ENCODE results near the gene PARD6B.

The PARD6B gene

DNA sequence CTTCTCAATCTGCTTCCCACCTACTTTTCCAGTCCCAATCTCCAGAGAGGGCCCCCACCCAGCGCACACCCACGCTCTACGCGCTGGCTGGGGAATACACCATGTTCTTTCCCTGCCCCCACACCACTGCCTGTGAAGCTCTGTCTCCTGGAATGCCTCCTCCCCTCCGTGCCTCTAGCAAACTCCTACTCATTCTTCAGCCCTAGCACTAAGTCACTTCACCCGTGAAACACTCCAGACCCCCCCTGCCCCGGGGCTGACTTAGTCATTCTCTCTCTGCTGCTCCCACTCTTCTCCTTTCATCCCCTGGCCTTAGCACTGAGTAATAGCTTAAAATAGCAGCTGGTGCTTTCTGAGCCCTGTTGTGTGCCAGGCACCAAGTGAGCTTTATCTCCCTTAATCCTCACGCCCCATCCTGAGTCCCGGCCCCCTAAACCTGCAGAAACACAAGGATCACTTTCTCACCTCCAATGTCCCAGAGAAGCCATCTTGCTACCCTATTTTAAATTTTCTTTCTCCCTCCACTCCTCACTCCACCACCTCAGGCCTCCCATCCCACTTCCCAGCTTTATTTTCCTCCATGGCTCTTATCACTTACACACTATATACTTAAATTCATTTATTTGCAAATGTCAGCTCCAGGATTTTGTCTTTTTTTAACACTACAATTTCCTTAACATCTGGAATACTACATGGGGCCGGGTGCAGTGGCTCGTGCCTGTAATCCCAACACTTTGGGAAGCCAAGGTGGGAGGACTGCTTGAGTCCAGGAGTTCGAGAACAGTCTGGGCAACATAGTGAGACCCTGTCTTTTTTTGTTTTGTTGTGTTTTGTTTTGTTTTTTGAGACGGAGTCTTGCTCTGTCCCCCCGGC lies 6.3 kb upstream of the PARD6B start:
- DNase-seq, result peak; percentile 87 to 91 (median 89)

DNA sequence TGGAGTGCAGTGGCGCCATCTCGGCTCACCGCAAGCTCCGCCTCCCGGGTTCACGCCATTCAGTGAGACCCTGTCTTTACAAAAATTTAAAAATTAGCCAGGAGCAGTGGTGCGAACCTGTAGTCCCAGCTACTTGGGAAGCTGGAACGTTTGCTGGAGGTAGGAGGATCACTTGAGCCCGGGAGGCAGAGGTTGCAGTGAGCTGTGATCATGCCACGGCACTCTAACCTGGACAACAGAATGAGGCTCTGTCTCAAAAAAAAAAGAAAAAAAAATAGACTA lies 5.7 kb upstream of the PARD6B start:
- DNase-seq, result no peak

DNA sequence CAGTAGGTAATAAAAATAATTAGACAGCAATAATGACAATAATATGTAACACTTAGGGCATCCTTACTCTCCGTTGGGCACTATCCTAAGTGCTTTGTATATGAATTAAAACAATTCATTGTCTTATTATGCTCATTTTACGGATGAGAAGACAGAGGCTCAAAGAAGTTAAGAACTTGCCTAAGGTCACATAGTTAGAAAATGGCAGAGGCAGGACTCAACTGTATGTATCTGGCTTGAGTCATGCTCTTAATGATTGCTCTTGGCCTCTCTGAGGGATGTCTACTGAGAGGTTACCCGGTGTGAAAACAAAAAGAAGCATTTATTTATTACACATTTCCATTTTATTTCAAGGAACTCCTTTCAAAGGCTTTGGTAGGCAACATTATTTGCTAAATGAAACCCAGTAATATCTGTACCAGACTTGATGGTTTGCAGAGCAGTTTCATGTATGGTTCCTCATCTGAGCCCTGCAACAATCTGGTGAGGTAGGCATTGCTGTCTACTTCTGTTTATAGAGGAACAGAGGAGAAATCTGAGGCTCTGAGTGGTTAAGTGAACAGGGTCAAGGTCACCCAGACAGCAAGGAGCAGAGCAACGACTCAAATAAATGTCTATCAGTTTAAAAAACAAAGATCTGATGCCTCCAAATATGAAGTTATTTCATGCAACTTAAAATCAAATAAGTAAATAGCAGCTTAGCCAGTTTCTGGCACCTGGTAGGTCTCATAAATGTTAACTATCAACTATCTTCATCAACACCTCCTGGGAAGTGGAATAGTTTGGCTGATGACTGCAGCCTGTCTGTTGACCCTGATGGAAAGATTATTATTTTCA lies 4.2 kb upstream of the PARD6B start:
- DNase-seq, result peak in 2 of 3 donors; percentile 28 to 45

DNA sequence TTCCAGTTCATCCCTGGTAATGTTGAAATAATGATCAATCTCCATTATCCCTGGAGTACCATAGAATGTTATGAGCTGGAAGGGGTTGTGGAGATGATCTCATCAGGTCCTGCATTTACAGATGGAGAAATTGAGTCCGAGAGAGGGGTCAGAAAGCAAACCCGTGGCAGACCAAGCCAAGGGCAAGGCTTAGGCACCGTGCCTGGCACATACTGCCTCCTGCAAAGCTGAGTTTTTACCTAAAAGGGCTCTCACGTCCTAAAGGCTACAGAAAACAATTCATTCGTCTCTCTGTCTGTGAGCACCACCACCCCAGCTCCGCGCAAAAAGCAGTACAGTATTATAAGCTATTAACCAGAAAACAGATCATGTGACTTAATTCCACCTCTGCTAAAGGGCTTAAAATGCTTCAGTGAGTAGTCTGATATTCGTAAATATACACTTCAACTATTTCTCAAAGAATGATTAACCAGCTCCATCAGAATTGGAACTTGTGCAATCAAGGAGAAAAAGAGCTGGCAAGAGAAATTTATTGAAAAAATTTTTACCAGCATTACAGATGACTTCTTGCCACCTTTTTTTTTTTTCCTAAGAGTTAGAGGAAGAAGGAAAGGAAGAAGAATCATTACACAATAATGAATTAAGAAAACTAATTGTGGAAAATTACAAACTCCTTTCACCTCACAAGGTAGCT lies 3.4 kb upstream of the PARD6B start:
- no peak for DNase-seq

DNA sequence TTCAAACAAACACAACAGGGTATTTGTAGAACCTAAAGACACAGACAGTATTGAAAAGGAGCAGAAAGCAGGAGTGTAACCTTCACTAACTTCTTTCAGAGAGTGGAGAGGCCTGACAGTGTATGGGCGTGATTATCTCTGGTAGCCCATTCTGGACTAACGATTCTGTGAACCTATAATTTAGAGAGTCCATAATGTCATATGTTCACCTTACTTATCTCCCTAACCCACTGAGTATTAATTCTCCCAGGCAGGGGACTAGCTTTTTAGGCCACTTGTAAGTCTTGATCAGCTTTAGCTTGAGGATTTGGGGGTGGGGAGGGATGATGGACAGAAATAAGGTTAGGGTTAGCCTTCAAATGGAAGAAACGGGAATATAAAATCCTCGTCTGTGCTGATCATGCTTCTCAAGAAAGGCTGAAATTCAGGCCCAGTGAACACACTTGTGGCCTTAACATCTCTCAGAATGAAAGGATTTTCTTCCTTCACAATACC lies 2.8 kb upstream of the PARD6B start:
- DNase-seq, result no peak

DNA sequence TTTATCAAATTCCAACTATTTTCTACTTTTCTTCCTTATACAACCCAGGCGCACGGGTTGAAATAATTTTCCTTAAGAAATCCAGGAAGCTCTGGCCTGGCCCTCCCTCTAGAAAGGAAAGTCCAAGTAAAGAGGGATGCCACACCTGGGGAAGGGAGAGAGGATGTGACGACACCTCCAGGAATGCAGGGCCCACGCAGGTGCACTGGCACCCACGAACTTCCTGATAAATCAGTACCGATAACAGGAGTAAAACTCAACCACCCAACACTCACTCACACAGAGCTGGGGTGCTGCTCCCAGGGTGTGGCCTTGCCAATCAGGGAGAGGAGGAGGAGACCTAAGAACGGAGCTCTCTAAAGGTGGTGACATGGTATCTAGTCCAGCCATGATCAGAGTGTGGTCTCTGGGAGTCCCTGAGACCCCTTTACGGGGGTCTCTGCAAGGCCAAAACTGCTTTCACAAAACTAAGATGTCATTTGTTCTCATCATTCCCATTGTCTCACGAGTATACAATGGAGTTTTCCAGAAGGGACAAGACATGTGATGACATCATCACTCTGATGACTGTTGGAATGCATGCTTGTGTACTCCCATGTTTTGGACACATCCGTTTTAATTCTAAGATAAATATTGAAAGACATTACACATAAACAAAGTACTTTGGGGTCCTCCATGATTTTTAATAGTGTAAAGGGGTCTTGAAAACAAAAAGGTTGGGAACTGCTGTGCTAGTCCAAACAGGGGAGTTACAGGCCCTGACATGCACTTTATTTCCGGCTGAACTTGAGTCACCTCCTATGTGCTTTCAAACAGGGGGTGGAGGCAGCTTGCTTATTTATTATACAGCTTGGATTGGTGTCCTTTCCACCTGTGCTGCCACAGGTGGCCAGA lies 2.2 kb upstream of the PARD6B start:
- DNase-seq, result no peak

DNA sequence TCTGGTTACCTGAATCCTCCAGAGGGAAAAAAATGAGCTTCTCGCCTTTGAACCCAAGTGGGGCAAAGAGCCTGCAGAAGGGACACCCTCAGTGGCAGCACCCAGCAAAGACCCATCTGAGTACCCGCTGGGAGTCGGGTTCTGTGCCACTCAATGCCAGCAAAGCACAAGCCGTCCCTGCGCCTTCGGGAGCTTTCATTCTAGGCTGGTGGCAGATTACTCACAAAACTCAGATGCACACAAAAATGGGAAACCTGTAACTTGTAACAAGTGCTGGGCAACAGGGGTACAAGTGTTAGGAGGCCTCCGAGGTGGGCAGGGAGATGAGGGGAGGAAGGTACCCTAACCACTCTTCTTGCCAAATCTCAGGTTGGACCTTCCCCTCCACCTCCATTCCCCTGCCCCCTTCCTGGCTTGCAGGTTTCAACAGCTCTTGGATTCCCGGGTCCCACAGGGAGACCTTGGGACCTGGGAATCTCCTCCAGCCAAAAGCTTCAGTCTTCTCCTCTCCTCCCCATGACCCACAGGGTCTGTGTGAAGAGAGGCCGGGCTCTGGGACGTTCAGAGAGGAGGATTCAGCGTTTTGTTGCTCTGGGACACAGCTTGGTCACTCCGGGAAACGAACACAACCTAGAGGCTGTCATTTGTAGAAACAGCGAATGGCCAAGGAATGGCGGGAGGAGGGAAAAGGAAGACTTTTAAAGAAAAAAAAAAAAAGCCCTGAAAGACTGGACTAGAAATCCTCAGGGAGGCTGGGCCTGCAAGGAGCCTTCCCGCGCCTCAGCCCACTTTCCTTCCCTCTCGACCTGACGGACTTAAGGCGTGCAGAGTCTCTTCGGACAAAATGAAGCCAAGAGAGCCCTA lies 1.2 kb upstream of the PARD6B start:
- no peak for DNase-seq

DNA sequence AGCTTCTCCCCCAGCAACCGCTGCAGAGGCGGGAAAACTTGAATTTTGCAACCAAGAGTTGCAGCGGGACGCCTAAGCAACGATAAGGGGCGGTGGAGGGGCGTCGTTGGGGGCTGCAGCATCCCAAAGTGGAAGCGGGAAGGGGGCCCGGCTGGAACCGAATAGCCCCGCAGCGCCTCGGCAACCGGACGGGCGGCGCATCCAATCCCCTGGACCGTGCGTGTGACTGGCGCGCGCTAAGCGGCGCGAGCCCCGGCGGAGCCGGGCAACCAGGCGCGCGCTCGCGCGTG lies 670 bp upstream of the PARD6B start:
- DNase-seq, result peak in 1 of 3 donors; percentile 26

DNA sequence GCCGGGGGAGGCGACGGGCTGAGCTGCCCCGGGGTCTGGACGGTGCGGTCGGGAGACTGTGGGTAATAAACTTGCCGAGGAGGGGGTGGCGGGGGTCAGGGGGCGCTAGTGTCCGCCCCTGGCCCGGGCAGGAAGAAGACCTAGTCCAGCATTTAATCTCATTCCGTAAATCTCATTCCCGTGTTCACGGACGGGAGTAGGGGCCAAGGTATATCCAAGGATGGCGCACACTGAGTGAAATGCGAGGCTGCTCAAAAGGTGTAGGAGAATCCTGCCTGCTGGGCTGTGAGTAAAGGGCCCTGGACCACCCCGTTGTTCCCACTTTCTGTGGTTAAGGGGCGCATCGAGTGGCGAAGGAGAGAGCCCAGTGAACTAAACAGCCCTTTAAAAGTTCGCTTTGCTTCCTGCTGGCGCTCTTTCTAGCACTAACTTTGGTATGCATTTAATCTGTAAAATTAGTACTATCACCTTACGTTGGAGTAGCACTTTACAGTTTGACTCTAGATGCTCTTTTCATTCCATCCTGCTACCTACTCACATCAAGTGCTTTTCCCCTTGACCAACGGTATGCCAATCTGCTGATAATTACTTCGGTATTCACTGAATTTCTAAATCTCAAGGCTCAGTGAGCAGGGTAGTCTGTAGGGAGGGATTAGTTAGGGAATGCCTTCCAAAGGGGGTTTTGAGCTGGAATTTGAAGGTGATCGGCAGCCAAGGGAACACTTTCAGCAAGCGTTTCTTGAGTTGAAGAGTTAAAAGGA lies 730 bp downstream of the PARD6B start:
- no peak for DNase-seq

DNA sequence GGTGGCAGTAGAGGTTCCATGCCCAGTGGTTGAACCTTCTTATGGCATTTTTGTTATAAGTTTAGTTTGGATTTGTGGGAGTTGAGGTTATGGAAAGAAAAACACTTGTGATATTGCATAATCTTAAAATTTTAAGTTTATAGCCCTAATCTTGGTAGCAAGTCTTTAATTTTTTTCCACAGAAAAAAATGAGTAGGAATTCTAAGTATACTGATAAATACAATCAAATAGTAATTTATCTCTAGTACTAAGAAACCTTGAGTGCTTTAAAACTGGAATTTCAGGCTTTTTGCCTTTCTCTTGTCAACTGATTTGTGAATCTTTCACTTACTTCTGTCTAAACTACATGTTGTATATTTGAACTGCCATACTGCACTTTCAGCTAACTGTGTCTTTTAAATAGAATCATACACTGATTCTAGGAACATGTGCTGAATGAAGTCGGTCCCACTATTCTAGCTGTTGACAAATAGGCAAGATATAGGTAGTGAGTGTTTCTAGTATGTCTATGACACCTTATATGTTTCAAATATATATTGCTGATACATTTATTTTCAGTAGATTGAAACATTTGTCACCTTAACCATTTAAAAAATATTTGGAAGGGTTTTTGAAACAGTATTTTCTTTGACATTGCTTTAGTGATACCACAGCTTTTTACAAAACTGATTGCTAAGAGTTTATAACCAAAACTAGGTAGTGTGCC lies 2.4 kb downstream of the PARD6B start:
- DNase-seq, result no peak

DNA sequence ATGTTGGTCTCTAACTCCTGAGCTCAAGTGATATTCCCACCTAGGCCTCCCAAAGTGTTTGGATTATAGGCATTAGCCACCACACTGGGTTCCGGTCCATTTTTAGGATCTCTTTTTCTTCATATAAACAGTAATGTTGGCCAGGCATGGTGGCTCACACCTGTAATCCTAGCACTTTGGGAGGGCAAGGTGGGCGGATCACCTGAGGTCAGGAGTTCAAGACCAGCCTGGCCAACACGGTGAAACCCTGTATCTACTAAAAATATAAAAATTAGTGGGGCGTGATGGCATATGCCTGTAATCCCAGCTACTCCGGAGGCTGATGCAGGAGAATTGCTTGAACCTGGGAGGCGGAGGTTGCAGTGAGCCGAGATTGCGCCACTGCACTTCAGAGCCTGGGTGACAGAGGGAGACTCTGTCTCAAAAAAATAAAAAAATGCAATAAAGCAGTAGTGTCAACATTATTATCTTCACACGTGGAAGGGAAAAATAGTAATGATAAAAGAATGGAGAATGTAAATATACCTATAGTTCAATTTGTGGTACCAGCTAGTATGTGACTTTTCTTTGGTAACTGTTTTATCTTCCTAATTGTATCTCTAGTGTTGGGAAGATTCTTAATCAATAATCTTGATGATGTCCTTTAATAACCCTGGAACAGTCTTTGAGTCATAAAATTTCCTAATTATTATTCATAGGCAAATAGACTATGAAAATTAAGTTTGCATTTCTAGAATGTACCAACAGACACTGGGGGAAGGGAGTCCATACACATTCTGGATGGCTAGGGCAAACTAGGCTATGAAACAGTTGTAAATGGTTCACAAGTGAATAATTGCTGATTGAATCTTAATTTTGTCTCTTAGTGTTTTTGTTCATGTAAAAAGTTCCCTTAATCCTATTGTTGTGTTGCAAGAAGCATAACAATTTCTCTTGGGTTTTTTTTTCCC lies 3.6 kb downstream of the PARD6B start:
- peak in 1 of 3 donors; percentile 19 for DNase-seq

DNA sequence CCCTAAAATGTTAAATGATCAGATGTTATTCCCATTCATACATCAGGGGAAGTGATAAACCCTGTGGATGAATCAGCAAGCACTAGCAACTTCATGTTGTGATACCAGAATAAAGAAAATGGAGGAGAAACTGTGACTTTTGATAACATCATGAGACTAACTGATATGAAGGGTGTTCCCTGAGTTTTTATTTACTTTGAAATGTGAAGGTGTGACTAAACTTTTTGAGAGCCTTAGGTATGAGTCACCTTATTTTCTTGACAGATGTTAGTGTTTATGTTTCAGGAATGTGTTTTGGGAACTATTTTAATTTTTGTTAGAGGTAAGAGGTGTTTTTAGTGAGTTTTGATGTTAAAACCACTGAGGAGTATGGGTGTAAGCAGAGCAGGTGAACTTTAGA lies 4.4 kb downstream of the PARD6B start:
- DNase-seq, result no peak

DNA sequence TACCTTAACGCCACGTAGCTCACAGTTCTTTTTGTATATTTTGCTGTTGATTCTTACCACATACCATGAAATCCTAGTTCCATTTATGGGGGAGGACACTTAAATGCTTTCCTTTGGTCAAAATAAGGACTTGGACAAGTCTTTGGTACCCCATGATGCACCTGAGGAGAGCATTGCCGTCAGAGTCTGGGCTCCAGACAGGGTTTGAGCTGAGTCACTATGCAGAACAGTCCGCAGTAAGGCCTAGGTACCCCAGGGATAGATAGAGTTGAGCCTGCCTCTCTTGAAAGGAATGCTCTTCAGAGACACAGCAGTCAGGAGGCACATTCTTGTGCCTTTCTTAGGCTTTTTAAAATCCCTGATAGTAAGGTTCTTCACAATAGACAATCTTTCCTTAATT lies 6.0 kb downstream of the PARD6B start:
- no peak for DNase-seq

DNA sequence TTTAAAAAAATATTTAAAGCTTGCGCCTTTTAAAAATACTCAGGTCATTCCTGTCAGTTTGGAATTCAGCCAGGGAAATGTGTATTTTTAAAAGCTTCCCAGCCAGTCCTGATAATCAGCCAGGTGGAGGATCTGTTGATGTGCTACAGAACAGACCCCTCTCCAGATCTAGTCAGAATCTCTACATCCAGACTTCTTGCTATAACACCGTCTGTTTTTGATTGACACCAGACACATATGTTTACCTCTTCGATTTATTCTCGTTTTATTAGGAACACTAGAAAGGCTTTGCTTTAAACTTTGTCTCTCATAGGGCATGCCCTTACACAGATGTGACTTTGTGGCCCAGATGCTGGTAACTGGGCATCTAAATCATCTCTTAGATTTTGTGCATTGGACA lies 11.7 kb downstream of the PARD6B start:
- no peak for DNase-seq

DNA sequence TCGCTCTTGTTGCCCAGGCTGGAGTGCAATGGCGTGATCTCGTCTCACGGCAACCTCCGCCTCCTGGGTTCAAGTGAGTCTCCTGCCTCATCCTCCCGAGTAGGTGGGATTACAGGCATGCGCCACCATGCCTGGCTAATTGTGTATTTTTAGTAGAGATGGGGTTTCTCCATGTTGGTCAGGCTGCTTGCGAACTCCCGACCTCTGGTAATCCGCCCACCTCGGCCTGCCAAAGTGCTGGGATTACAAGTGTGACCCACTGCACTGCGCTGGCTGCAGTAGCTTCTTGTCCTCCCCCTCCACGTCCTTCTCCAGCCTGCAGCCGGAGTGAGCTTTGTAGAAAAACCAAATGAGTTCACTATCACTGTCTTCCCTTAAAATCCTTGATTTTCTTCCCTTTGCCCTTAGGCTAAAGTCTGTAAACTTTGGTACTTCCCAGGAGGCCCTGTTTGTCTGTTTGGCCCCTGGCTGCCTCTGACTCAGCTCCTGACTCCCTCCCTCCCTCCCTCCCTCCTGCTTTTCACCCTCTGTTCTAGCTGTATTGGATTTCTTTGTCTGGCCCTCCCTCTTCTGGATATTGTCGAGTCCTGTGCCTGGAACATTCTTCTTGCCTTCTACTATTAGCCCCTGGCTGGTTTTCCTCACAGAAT lies 12.9 kb downstream of the PARD6B start:
- peak; percentile 51 to 77 (median 73) for DNase-seq

DNA sequence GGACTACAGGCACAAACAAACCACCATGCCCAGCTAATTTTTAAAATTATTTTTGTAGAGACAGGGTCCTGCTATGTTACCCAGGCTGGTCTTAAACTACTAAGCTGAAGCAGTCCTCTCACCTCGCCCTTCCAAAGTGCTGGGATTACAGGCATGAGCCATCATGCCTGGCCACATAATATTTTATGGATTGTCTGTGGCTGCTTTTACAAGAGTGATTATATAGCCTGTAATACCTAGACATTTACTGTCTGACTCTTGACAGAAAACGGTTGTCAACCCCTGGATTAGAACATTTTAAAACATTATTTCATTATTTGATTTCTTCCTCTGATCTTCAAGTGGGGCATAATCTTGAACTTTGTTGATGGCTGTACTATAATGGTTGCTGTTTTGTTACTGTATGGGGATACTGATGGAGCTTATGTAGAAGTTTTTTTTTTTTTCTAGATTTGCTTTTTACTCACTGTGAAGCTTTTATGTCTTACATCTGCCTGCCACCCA lies 14.3 kb downstream of the PARD6B start:
- DNase-seq, result no peak

DNA sequence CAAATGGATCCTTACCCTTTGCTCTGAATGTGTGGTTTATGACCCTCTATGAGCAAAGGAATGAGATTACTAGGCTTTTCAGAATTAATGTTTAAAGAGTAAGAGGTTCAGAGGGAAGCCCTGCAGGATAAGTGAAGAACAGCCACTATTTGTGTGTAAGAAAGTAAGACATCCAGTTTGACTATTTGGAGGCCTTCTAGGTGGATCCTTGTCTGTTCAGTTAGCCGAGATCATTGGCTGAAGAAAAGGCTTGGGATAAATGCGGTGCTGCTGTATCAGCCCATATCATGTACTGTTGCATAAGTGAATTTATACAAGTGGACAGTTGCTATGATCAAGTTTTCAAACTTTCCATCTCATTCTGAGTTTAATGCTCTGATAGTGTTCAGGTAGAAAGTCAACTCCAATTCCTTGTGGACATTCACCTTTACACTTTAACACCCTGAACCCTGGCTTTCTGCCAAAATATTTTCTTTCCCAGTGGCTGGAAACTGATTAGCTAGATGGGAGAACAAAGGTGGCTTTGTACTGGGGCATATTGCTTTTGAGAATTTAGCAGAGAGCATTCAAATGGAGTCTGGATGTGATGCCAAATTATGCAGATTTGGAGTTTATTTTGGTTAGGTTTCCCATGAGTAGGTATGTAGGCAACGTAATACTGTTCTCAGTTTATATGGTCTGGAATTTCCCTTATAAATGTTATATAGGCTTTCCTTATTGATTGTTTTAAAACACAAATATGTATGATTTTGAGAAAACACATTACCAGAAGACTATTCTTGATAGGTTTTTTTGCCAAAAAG lies 15.0 kb downstream of the PARD6B start:
- no peak for DNase-seq

Measured in suppressor macrophage treated with lipopolysaccharide for 1 hour (primary cell).